GM23338 (cell line): ENCODE results near the gene GTF3C5. TPM values are rescaled to one million over a fixed set of nuclear protein-coding genes. Genes with fewer than 3 reads are reported as not detected.
A peak's percentile ranks its signal among the peaks of the same experiment; 100 is the strongest.

ENCODE experiments used
- ATAC-seq: fragments of 200-7000 bp; cut with Tn5 transposase; 3 replicates; pipeline ENCODE4 v1.9.1; 2020
- DNase-seq: peaks from one replicate; pipeline ENCODE4 v3.0.0-alpha.2; 2015; ENCODE audit warnings: low spot score
- H2AFZ ChIP-seq: fragments of 200-600 bp; sonication (generic); 2 replicates; pipeline ENCODE4 v1.8.0; 2016; ENCODE audit warnings: antibody characterized with exemption, mild to moderate bottlenecking, moderate library complexity
- H3F3A ChIP-seq: fragments of 200-600 bp; sonication (generic); replicated peaks from 2 replicates; pipeline ENCODE4 v1.8.0; 2017; ENCODE audit warnings: antibody characterized with exemption, mixed run types, low read depth
- H3K27ac ChIP-seq: fragments of 200-600 bp; sonication (generic); 2 replicates; pipeline ENCODE4 v1.6.1; 2016; ENCODE audit warnings: low read depth
- H3K27me3 ChIP-seq: fragments of 200-600 bp; sonication (generic); 2 replicates; pipeline ENCODE4 v1.8.0; 2016; ENCODE audit warnings: mild to moderate bottlenecking, mixed run types, moderate library complexity; ENCODE audit not compliant: insufficient read depth
- H3K36me3 ChIP-seq: fragments of 200-600 bp; sonication (generic); 2 replicates; pipeline ENCODE4 v1.8.0; 2016; ENCODE audit warnings: mild to moderate bottlenecking; ENCODE audit not compliant: insufficient read depth
- H3K4me1 ChIP-seq: fragments of 200-600 bp; sonication (generic); 2 replicates; pipeline ENCODE4 v1.8.0; 2016; ENCODE audit warnings: mild to moderate bottlenecking, moderate library complexity; ENCODE audit not compliant: insufficient read depth
- H3K4me2 ChIP-seq: fragments of 200-600 bp; sonication (generic); 2 replicates; pipeline ENCODE4 v1.7.1; 2017; ENCODE audit warnings: mixed run types
- H3K4me3 ChIP-seq: fragments of 200-600 bp; sonication (generic); 2 replicates; pipeline ENCODE4 v1.6.1; 2016; ENCODE audit warnings: mixed run types
- H3K79me2 ChIP-seq: fragments of 200-600 bp; sonication (generic); replicated peaks from 2 replicates; pipeline ENCODE4 v1.8.0; 2017; ENCODE audit warnings: mild to moderate bottlenecking; ENCODE audit not compliant: insufficient read depth
- H3K9me2 ChIP-seq: fragments of 200-600 bp; sonication (generic); 2 replicates; pipeline ENCODE4 v1.8.0; 2017; ENCODE audit not compliant: insufficient read depth
- H4K20me1 ChIP-seq: fragments of 200-600 bp; sonication (generic); replicated peaks from 2 replicates; pipeline ENCODE4 v1.8.0; 2017; ENCODE audit warnings: mild to moderate bottlenecking; ENCODE audit not compliant: insufficient read depth
- H3K27ac Mint-ChIP-seq: 2 replicates; pipeline ENCODE4 v1.8.0; 2020; ENCODE audit warnings: inconsistent platforms, mild to moderate bottlenecking, moderate library complexity, mixed read lengths
- H3K27me3 Mint-ChIP-seq: 3 replicates; pipeline ENCODE4 v1.8.0; 2022; ENCODE audit warnings: low read depth, mild to moderate bottlenecking, moderate library complexity, mixed read lengths, inconsistent platforms; ENCODE audit not compliant: insufficient read depth, poor library complexity
- H3K36me3 Mint-ChIP-seq: 3 replicates; pipeline ENCODE4 v1.8.0; 2021; ENCODE audit warnings: low read depth, mild to moderate bottlenecking, inconsistent platforms, moderate library complexity, mixed read lengths
- H3K4me1 Mint-ChIP-seq: 3 replicates; pipeline ENCODE4 v1.8.0; 2020; ENCODE audit warnings: mild to moderate bottlenecking, inconsistent platforms, mixed read lengths
- H3K4me3 Mint-ChIP-seq: 3 replicates; pipeline ENCODE4 v1.8.0; 2021; ENCODE audit warnings: moderate library complexity, mild to moderate bottlenecking, inconsistent platforms, mixed read lengths
- H3K9me3 Mint-ChIP-seq: 3 replicates; pipeline ENCODE4 v1.8.0; 2020; ENCODE audit warnings: moderate library complexity, mild to moderate bottlenecking, inconsistent platforms, mixed read lengths
- CREB1 ChIP-seq: fragments of 250-450 bp; sonication (Bioruptor Pico); IDR thresholded peaks from 2 replicates; pipeline ENCODE4 v1.5.0; 2020; ENCODE audit warnings: low read depth, mild to moderate bottlenecking, moderate library complexity
- CTCF ChIP-seq, 2 experiments: fragments of 200-600 bp in 1 of 2; sonication (generic) in 1 of 2; conservative IDR thresholded peaks; 2 replicates each; pipeline versions ENCODE4 v1.5.1 to v1.6.1; 2016 to 2017; ENCODE audit warnings: antibody characterized with exemption in 2 of 2, low read depth in 2 of 2, mild to moderate bottlenecking in 2 of 2, moderate library complexity in 1 of 2
- EZH2phosphoT487 ChIP-seq: fragments of 200-600 bp; sonication (generic); IDR thresholded peaks from one replicate; pipeline ENCODE4 v1.8.1; 2018; ENCODE audit warnings: antibody characterized with exemption; ENCODE audit not compliant: unreplicated experiment
- JUNB ChIP-seq: IDR thresholded peaks from one replicate; pipeline ENCODE4 v1.6.1; 2016; ENCODE audit warnings: antibody characterized with exemption; ENCODE audit not compliant: unreplicated experiment
- NANOG ChIP-seq: IDR thresholded peaks from 2 replicates; pipeline ENCODE4 v1.6.1; 2016; ENCODE audit warnings: antibody characterized with exemption, borderline replicate concordance
- REST ChIP-seq: IDR thresholded peaks from one replicate; pipeline ENCODE4 v1.6.1; 2018; ENCODE audit warnings: antibody characterized with exemption; ENCODE audit not compliant: unreplicated experiment
- ZNF114 ChIP-seq: fragments of 250-450 bp; sonication (Bioruptor Pico); IDR thresholded peaks from 2 replicates; pipeline ENCODE4 v1.5.0; 2020; ENCODE audit warnings: mild to moderate bottlenecking, moderate library complexity
- ZNF331 ChIP-seq: fragments of 250-450 bp; sonication (Bioruptor Pico); IDR thresholded peaks from 2 replicates; pipeline ENCODE4 v1.5.0; 2020; ENCODE audit warnings: low read depth, mild to moderate bottlenecking, moderate library complexity
- polyA plus RNA-seq: library from polyadenylated mRNA; unstranded; fragments of >200 nt; fragmentation: Nextera tagmentation; extraction: Ambion mirVana; gene quantifications from 2 replicates; pipeline ENCODE4 v1.2.1, GENCODE V29; 2016
- total RNA-seq: library from RNA; depleted of rRNA; stranded (reverse); fragments of >200 nt; shearing (Covaris generic); gene quantifications from 2 replicates; pipeline ENCODE4 v1.2.3, GENCODE V29; 2014
- TF ChIP-seq, protein P1 (sequence below): fragments of 250-450 bp; sonication (Bioruptor Pico); IDR thresholded peaks from 2 replicates; pipeline ENCODE4 v1.5.0; 2020; ENCODE audit warnings: mild to moderate bottlenecking, moderate library complexity

GTF3C5 gene
- total and polyA plus RNA-seq, 2 experiments from 2014 or later: 46.0 to 78.8 TPM

GRCh38 chr9:133002147-133003070, 28.4 kb upstream of the GTF3C5 start:
- Histone ChIP-seq H3K4me1 (peaks cover 23% of the 10 kb centered on the region), H3K4me3 (no peak overlapping the region), H3K36me3 (no peaks in the 10 kb centered on the region), H4K20me1 (no peaks in the 10 kb centered on the region), H3K4me2 (peak overlapping the region; percentile 71; the same call in 1 of the 2 replicates), H2AFZ (no peak overlapping the region), H3F3A (0 out of 2 replicates have a peak, but pooled peaks cover 4% of the 10 kb centered on the region), H3K27me3 (peaks cover 51% of the 10 kb centered on the region), H3K79me2 (no peaks in the 10 kb centered on the region), H3K9me2 (no peaks in the 10 kb centered on the region), H3K27ac (no peak overlapping the region)
- H3K27ac Mint-ChIP-seq: no peak overlapping the region
- no peak overlapping the region; the same call in 2 of the 3 replicates for H3K4me3 Mint-ChIP-seq
- TF ChIP-seq EZH2phosphoT487: no peak
- TF ChIP-seq JUNB: no peak
- no peak for TF ChIP-seq CREB1 (CRISPR knock-in tag)
- no peak for TF ChIP-seq ZNF331
- no peak for TF ChIP-seq CTCF (conservative IDR thresholded peaks at IDR 0.05; ENCODE audit: low read depth in 2 of 2)
- TF ChIP-seq, protein P1, sequence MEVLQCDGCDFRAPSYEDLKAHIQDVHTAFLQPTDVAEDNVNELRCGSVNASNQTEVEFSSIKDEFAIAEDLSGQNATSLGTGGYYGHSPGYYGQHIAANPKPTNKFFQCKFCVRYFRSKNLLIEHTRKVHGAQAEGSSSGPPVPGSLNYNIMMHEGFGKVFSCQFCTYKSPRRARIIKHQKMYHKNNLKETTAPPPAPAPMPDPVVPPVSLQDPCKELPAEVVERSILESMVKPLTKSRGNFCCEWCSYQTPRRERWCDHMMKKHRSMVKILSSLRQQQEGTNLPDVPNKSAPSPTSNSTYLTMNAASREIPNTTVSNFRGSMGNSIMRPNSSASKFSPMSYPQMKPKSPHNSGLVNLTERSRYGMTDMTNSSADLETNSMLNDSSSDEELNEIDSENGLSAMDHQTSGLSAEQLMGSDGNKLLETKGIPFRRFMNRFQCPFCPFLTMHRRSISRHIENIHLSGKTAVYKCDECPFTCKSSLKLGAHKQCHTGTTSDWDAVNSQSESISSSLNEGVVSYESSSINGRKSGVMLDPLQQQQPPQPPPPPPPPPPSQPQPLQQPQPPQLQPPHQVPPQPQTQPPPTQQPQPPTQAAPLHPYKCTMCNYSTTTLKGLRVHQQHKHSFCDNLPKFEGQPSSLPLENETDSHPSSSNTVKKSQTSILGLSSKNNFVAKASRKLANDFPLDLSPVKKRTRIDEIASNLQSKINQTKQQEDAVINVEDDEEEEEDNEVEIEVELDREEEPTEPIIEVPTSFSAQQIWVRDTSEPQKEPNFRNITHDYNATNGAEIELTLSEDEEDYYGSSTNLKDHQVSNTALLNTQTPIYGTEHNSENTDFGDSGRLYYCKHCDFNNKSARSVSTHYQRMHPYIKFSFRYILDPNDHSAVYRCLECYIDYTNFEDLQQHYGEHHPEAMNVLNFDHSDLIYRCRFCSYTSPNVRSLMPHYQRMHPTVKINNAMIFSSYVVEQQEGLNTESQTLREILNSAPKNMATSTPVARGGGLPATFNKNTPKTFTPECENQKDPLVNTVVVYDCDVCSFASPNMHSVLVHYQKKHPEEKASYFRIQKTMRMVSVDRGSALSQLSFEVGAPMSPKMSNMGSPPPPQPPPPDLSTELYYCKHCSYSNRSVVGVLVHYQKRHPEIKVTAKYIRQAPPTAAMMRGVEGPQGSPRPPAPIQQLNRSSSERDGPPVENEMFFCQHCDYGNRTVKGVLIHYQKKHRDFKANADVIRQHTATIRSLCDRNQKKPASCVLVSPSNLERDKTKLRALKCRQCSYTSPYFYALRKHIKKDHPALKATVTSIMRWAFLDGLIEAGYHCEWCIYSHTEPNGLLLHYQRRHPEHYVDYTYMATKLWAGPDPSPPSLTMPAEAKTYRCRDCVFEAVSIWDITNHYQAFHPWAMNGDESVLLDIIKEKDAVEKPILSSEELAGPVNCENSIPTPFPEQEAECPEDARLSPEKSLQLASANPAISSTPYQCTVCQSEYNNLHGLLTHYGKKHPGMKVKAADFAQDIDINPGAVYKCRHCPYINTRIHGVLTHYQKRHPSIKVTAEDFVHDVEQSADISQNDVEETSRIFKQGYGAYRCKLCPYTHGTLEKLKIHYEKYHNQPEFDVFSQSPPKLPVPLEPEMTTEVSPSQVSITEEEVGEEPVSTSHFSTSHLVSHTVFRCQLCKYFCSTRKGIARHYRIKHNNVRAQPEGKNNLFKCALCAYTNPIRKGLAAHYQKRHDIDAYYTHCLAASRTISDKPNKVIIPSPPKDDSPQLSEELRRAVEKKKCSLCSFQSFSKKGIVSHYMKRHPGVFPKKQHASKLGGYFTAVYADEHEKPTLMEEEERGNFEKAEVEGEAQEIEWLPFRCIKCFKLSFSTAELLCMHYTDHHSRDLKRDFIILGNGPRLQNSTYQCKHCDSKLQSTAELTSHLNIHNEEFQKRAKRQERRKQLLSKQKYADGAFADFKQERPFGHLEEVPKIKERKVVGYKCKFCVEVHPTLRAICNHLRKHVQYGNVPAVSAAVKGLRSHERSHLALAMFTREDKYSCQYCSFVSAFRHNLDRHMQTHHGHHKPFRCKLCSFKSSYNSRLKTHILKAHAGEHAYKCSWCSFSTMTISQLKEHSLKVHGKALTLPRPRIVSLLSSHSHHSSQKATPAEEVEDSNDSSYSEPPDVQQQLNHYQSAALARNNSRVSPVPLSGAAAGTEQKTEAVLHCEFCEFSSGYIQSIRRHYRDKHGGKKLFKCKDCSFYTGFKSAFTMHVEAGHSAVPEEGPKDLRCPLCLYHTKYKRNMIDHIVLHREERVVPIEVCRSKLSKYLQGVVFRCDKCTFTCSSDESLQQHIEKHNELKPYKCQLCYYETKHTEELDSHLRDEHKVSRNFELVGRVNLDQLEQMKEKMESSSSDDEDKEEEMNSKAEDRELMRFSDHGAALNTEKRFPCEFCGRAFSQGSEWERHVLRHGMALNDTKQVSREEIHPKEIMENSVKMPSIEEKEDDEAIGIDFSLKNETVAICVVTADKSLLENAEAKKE: no peak
- no peak for TF ChIP-seq REST
- TF ChIP-seq NANOG: no peak
- TF ChIP-seq ZNF114 (CRISPR knock-in tag): no peak
- no peaks in the 10 kb centered on the region for H3K36me3 Mint-ChIP-seq
- DNase-seq: no peak
- H3K27me3 Mint-ChIP-seq: peaks cover 51% of the 10 kb centered on the region
- H3K4me1 Mint-ChIP-seq: peaks cover 37% of the 10 kb centered on the region
- no peak for ATAC-seq
- H3K9me3 Mint-ChIP-seq: no peaks in the 10 kb centered on the region; the same call in 2 of the 3 replicates
